Uterus (tissue), 4 donors: ENCODE measurements around the gene ARID1B. TPM values are rescaled to one million over a fixed set of nuclear protein-coding genes. Genes with fewer than 3 reads are reported as not detected.

Source experiments
- DNase-seq, 2 donors: peaks; one replicate each; pipeline ENCODE4 v3.0.0-alpha.2; 2019 to 2020
- H3K27ac ChIP-seq, 2 donors: fragments of 200-600 bp; sonication (generic); 1 replicate in 1 of 2; 2 replicates in 1 of 2; pipeline ENCODE4 v1.5.1; 2016 to 2018
- H3K27me3 ChIP-seq, 2 donors: fragments of 200-600 bp; sonication (generic); one replicate each; pipeline ENCODE4 v1.5.1; 2018 to 2019; ENCODE audit warnings: control low read depth in 1 of 2
- H3K36me3 ChIP-seq, 2 donors: fragments of 200-600 bp; sonication (generic); one replicate each; pipeline ENCODE4 v1.5.1; 2019; ENCODE audit warnings: control low read depth in 1 of 2
- H3K4me1 ChIP-seq, 2 donors: fragments of 200-600 bp; sonication (generic); one replicate each; pipeline ENCODE4 v1.5.1; 2018 to 2019; ENCODE audit warnings: control low read depth in 1 of 2
- H3K4me3 ChIP-seq, 2 donors: fragments of 200-600 bp; sonication (generic); 1 replicate in 1 of 2; 2 replicates in 1 of 2; pipeline ENCODE4 v1.5.1; 2018 to 2019; ENCODE audit warnings: mild to moderate bottlenecking in 1 of 2
- H3K9me3 ChIP-seq, 2 donors: fragments of 200-600 bp; sonication (generic); one replicate each; pipeline ENCODE4 v1.5.1; 2019; ENCODE audit warnings: control low read depth in 1 of 2
- POLR2A ChIP-seq, 2 donors: fragments of 450-650 bp; IDR thresholded peaks; one replicate each; pipeline ENCODE4 v1.6.1; 2016; ENCODE audit warnings: antibody characterized with exemption in 2 of 2, mild to moderate bottlenecking in 1 of 2, moderate library complexity in 1 of 2
- intact Hi-C: fragments of 100-400 bp; cut with DNase I; formaldehyde crosslinking; loops from one replicate; pipeline ENCODE4 v1.15.1; 2023; ENCODE audit warnings: low total_unique reads
- total RNA-seq, 4 donors: library from RNA; depleted of rRNA in 3 of 4; stranded (reverse); fragments of >200 nt in 3 of 4; gene quantifications; one replicate each; pipeline versions ENCODE4 v1.1.0 to v1.2.4, GENCODE V29; 2014 to 2023
- TF ChIP-seq, protein P1 (sequence below), 4 experiments: fragments of 200-600 bp in 2 of 4; fragments of 450-650 bp in 2 of 4; sonication (generic) in 2 of 4; IDR thresholded peaks; one replicate each; pipeline ENCODE4 v1.5.1; 2016 to 2019; ENCODE audit warnings: antibody characterized with exemption in 4 of 4, mild to moderate bottlenecking in 2 of 4, moderate library complexity in 1 of 4
- donor health status: DM: yes; HTN: yes; CAD: no.

Gene ARID1B
- total RNA-seq, 4 donors from 2014 or later = 63.8 to 198 (median 125) TPM

- Histone ChIP-seq H3K27ac (no peak overlapping the region), H3K4me3 (no peak overlapping the region), H3K36me3 (no peaks in the 10 kb centered on the region), H3K4me1 (no peaks in the 10 kb centered on the region), H3K27me3 (no peaks in the 10 kb centered on the region), H3K9me3 (no peaks in the 10 kb centered on the region)
- intact Hi-C loops = no loop called here
- TF ChIP-seq POLR2A (IDR thresholded peaks at IDR 0.05) = no peak
- TF ChIP-seq, protein P1, sequence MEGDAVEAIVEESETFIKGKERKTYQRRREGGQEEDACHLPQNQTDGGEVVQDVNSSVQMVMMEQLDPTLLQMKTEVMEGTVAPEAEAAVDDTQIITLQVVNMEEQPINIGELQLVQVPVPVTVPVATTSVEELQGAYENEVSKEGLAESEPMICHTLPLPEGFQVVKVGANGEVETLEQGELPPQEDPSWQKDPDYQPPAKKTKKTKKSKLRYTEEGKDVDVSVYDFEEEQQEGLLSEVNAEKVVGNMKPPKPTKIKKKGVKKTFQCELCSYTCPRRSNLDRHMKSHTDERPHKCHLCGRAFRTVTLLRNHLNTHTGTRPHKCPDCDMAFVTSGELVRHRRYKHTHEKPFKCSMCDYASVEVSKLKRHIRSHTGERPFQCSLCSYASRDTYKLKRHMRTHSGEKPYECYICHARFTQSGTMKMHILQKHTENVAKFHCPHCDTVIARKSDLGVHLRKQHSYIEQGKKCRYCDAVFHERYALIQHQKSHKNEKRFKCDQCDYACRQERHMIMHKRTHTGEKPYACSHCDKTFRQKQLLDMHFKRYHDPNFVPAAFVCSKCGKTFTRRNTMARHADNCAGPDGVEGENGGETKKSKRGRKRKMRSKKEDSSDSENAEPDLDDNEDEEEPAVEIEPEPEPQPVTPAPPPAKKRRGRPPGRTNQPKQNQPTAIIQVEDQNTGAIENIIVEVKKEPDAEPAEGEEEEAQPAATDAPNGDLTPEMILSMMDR (IDR thresholded peaks at IDR 0.05) = no peak
- no peak for DNase-seq
Measured at GRCh38 chr6:157125531-157125930, 348.4 kb downstream of the ARID1B start.

DNA sequence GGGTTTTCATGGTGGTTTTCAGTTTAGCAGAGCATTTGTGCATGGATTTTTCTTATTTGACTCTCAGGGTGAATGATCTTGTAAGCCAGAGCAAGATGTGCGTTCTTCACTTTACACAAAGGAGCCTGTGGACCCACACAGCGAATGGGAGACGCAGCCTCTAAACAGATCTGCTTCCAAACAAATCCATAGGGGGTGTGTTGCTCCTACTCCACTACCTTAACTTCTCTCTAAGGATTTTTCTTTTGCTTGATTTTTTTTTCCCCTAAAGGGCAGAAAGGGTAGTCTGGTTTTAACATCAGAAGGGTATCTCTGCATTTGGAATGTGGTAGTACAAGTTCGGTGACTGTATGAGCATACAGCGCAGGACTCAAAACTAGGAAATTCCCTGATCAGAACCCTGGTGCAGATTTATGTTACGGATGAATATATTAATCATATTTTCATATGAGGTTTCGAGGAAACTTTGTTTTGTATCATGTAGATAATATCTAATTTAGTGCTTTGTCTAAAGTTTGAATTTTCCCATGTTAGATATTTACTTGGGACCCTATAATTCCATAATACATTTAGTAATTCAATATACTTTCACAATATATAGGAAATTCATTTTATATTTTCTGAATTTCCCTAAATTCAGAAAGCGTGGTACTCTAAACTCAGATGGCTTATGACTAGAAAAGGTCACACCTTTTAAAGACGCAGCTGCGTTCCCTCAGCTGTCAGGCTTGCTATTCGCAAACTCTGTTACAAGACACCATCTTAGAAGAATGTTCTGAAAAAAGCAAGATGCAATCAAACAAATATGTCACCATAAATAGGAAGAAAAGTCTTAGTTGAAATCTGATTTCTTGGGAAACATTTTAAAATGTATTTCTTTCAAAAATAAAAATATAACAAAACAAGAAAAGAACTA, 349.3 kb downstream of the ARID1B start:
- peak overlapping the region in 1 of 2 donors; percentile 38 for H3K27ac ChIP-seq
- no peaks in the 10 kb centered on the region for H3K36me3 ChIP-seq
- DNase-seq = peak in 1 of 2 donors; percentile 52
- H3K9me3 ChIP-seq = no peaks in the 10 kb centered on the region
- no peaks in the 10 kb centered on the region for H3K4me1 ChIP-seq
- no peaks in the 10 kb centered on the region for H3K27me3 ChIP-seq
- intact Hi-C loops = no loop called here
- no peak overlapping the region for H3K4me3 ChIP-seq
- TF ChIP-seq, protein P1 (IDR thresholded peaks at IDR 0.05) = no peak
- TF ChIP-seq POLR2A (IDR thresholded peaks at IDR 0.05) = no peak

DNA sequence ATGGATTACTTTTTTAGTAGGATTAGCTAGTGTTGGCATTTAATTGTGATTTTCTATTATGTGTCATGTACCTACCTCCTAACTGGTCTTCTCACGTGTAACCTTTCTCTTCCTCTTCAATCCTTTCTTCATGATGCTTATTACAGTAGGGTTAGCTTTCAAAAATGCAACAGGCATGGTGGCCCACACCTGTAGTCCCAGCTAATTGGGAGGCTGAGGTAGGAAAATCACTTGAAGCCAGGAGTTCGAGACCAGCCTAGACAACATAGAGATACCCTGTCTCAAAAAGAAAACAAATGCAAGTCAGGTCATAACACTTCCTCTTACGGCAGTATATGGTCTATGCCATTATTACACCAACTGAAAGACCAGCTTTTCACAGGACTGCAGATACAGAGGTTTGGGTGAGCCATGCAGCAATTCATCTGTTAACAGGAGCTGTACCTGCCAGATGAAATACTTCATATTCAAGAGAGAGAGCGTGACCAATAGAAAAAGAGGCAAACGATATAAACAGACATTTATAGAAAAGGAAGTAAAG, 351.1 kb downstream of the ARID1B start:
- Histone ChIP-seq H3K4me3 (no peak overlapping the region), H3K4me1 (no peaks in the 10 kb centered on the region), H3K27me3 (no peaks in the 10 kb centered on the region), H3K9me3 (no peaks in the 10 kb centered on the region), H3K36me3 (no peaks in the 10 kb centered on the region), H3K27ac (peak overlapping the region in 1 of 2 donors; percentile 55)
- intact Hi-C loops = no loop called here
- TF ChIP-seq POLR2A (IDR thresholded peaks at IDR 0.05) = no peak
- TF ChIP-seq, protein P1 (IDR thresholded peaks at IDR 0.05) = no peak
- DNase-seq = no peak

- H3K9me3 ChIP-seq = no peaks in the 10 kb centered on the region
- H3K27ac ChIP-seq = no peak overlapping the region
- no peak for DNase-seq
- H3K36me3 ChIP-seq = no peaks in the 10 kb centered on the region
- H3K4me1 ChIP-seq = no peaks in the 10 kb centered on the region
- TF ChIP-seq, protein P1 (IDR thresholded peaks at IDR 0.05) = no peak
- TF ChIP-seq POLR2A (IDR thresholded peaks at IDR 0.05) = no peak
- intact Hi-C loops = no loop called here
- no peaks in the 10 kb centered on the region for H3K27me3 ChIP-seq
- H3K4me3 ChIP-seq = no peak overlapping the region
Measured at GRCh38 chr6:157131250-157131649, 354.1 kb downstream of the ARID1B start.

GRCh38 chr6:157133856-157134255, 356.7 kb downstream of the ARID1B start:
- intact Hi-C loops = no loop called here
- H3K9me3 ChIP-seq = no peaks in the 10 kb centered on the region
- DNase-seq = no peak
- no peaks in the 10 kb centered on the region for H3K27me3 ChIP-seq
- no peaks in the 10 kb centered on the region for H3K4me1 ChIP-seq
- H3K36me3 ChIP-seq = no peaks in the 10 kb centered on the region
- no peak overlapping the region for H3K4me3 ChIP-seq
- no peak for TF ChIP-seq POLR2A (IDR thresholded peaks at IDR 0.05)
- TF ChIP-seq, protein P1 (IDR thresholded peaks at IDR 0.05) = no peak
- H3K27ac ChIP-seq = peak overlapping the region in 1 of 2 donors; percentile 64
